HepG2 (cell line): Measurements from ENCODE around the gene FAM131C. TPM values are rescaled to one million over a fixed set of nuclear protein-coding genes. Genes with fewer than 3 reads are reported as not detected.
A peak's percentile ranks its signal among the peaks of the same experiment; 100 is the strongest.

ENCODE experiments used
- GABPA ChIP-seq, 2 experiments: IDR thresholded peaks; 2 replicates each; pipeline ENCODE4 v1.6.1; 2011 to 2016; ENCODE audit warnings: low read depth in 2 of 2, low read length in 1 of 2, missing biosample characterization in 1 of 2, missing genetic modification characterization in 1 of 2
- GABPB1 ChIP-seq: IDR thresholded peaks from 2 replicates; pipeline ENCODE4 v1.6.1; 2016; ENCODE audit warnings: mild to moderate bottlenecking, missing genetic modification reagents, moderate library complexity, missing compliant biosample characterization
- GATA4 ChIP-seq: sonication (generic); IDR thresholded peaks from 2 replicates; pipeline ENCODE4 v1.6.1; 2016; ENCODE audit warnings: antibody characterized with exemption, low read depth, borderline replicate concordance
- MXD1 ChIP-seq: sonication (generic); formaldehyde crosslinking; IDR thresholded peaks from 2 replicates; pipeline ENCODE4 v1.4.0; 2020; ENCODE audit warnings: mild to moderate bottlenecking, missing genetic modification reagents
- NFKB2 ChIP-seq: sonication (generic); formaldehyde crosslinking; IDR thresholded peaks from 2 replicates; pipeline ENCODE4 v1.4.0; 2020; ENCODE audit warnings: missing genetic modification reagents, borderline replicate concordance
- REXO4 ChIP-seq: sonication (generic); formaldehyde crosslinking; IDR thresholded peaks from 2 replicates; pipeline ENCODE4 v1.8.0; 2022; ENCODE audit warnings: missing genetic modification reagents, mild to moderate bottlenecking, borderline replicate concordance
- SMAD1 ChIP-seq: sonication (generic); formaldehyde crosslinking; IDR thresholded peaks from 2 replicates; pipeline ENCODE4 v1.4.0; 2020; ENCODE audit warnings: missing genetic modification reagents, low read depth, mild to moderate bottlenecking, borderline replicate concordance
- SPEN ChIP-seq: sonication (generic); formaldehyde crosslinking; IDR thresholded peaks from 2 replicates; pipeline ENCODE4 v1.5.1; 2020; ENCODE audit warnings: low read depth, mild to moderate bottlenecking, missing genetic modification reagents
- ZBTB40 ChIP-seq, 2 experiments: fragments of 450-650 bp in 1 of 2; sonication (generic) in 1 of 2; formaldehyde crosslinking in 1 of 2; IDR thresholded peaks; 2 replicates each; pipeline versions ENCODE4 v1.6.1 to v1.8.0; 2016 to 2022; ENCODE audit warnings: antibody characterized with exemption in 1 of 2, mild to moderate bottlenecking in 1 of 2, missing genetic modification reagents in 1 of 2
- ZFYVE20 ChIP-seq: sonication (generic); formaldehyde crosslinking; IDR thresholded peaks from 2 replicates; pipeline ENCODE4 v1.8.0; 2023; ENCODE audit warnings: low read depth, mild to moderate bottlenecking, moderate library complexity, missing genetic modification reagents, borderline replicate concordance
- ZMAT3 ChIP-seq: sonication (generic); formaldehyde crosslinking; conservative IDR thresholded peaks from 2 replicates; pipeline ENCODE4 v1.7.0; 2021; ENCODE audit warnings: missing genetic modification reagents
- ZNF274 ChIP-seq: sonication (generic); formaldehyde crosslinking; IDR thresholded peaks from 2 replicates; pipeline ENCODE4 v1.5.1; 2020; ENCODE audit warnings: mild to moderate bottlenecking, missing genetic modification reagents
- ZNF781 ChIP-seq: sonication (generic); formaldehyde crosslinking; IDR thresholded peaks from 2 replicates; pipeline ENCODE4 v1.5.1; 2020; ENCODE audit warnings: borderline replicate concordance, mild to moderate bottlenecking, missing genetic modification reagents; ENCODE audit errors: not compliant biosample characterization
- polyA plus RNA-seq, 8 experiments: library from polyadenylated mRNA; depleted of rRNA in 3 of 8; stranded (reverse) in 7 of 8; unstranded in 1 of 8; fragments of >200 nt; fragmentation: Illumina TruSeq in 4 of 8; extraction: Trizol in 4 of 8; gene quantifications; 2 replicates each; pipeline versions ENCODE4 v1.2.1 to v1.2.3, GENCODE V29; 2011 to 2016; ENCODE audit warnings: low read depth in 4 of 8, missing spikeins in 1 of 8, mixed read lengths in 1 of 8; ENCODE audit not compliant: insufficient read depth in 1 of 8
- total RNA-seq, 5 experiments: library from RNA; depleted of rRNA; stranded (reverse); fragments of >200 nt; fragmentation: Illumina TruSeq; extraction: Trizol; gene quantifications; 2 replicates each; pipeline ENCODE4 v1.2.3, GENCODE V29; 2016; ENCODE audit warnings: low read depth in 1 of 5
- TF ChIP-seq, protein P1 (sequence below): sonication (generic); formaldehyde crosslinking; IDR thresholded peaks from 2 replicates; pipeline ENCODE4 v1.5.0; 2020; ENCODE audit warnings: mild to moderate bottlenecking, missing genetic modification reagents

The FAM131C gene
- total and polyA plus RNA-seq, 2 of the 13 experiments (the other 11 are each of a cell fraction or from before 2014, with no cell fraction given): 0.07 TPM; not detected in 1

GRCh38 chr1:16012590-16013219, 60.7 kb downstream of the FAM131C start (continued):
- TF ChIP-seq, protein P1, sequence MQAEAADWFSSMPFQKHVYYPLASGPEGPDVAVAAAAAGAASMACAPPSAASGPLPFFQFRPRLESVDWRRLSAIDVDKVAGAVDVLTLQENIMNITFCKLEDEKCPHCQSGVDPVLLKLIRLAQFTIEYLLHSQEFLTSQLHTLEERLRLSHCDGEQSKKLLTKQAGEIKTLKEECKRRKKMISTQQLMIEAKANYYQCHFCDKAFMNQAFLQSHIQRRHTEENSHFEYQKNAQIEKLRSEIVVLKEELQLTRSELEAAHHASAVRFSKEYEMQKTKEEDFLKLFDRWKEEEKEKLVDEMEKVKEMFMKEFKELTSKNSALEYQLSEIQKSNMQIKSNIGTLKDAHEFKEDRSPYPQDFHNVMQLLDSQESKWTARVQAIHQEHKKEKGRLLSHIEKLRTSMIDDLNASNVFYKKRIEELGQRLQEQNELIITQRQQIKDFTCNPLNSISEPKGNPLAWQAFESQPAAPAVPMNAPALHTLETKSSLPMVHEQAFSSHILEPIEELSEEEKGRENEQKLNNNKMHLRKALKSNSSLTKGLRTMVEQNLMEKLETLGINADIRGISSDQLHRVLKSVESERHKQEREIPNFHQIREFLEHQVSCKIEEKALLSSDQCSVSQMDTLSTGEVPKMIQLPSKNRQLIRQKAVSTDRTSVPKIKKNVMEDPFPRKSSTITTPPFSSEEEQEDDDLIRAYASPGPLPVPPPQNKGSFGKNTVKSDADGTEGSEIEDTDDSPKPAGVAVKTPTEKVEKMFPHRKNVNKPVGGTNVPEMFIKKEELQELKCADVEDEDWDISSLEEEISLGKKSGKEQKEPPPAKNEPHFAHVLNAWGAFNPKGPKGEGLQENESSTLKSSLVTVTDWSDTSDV (CRISPR knock-in tag): no peak
- TF ChIP-seq GATA4: no peak
- TF ChIP-seq ZMAT3: 0 out of 2 replicates have a peak, but pooled peaks have one; percentile 35
- peak; percentile 59 for TF ChIP-seq SPEN
- TF ChIP-seq MXD1: no peak
- TF ChIP-seq ZNF274 (CRISPR knock-in tag): no peak
- no peak for TF ChIP-seq GABPA (IDR thresholded peaks at IDR 0.05; ENCODE audit: low read depth, low read length)
- 0 out of 2 replicates have a peak, but pooled peaks have one; percentile 10 for TF ChIP-seq GABPA (CRISPR knock-in tag; IDR thresholded peaks at IDR 0.05; ENCODE audit: low read depth)
- TF ChIP-seq ZBTB40 (IDR thresholded peaks at IDR 0.05): no peak
- no peak for TF ChIP-seq ZBTB40 (CRISPR knock-in tag; IDR thresholded peaks at IDR 0.05)
- no peak for TF ChIP-seq ZFYVE20
- no peak for TF ChIP-seq NFKB2 (CRISPR knock-in tag)
- TF ChIP-seq REXO4 (CRISPR knock-in tag): no peak
- no peak for TF ChIP-seq ZNF781 (CRISPR knock-in tag)
- no peak for TF ChIP-seq SMAD1 (CRISPR knock-in tag)
- peak; percentile 59; the same call in 1 of the 2 replicates for TF ChIP-seq GABPB1 (CRISPR knock-in tag)
